ENCODE data around the gene GPR137.

GRCh38 chr11:64275031-64275800 is 10.4 kb upstream of the GPR137 start:
- TF ChIP-seq, protein P1, sequence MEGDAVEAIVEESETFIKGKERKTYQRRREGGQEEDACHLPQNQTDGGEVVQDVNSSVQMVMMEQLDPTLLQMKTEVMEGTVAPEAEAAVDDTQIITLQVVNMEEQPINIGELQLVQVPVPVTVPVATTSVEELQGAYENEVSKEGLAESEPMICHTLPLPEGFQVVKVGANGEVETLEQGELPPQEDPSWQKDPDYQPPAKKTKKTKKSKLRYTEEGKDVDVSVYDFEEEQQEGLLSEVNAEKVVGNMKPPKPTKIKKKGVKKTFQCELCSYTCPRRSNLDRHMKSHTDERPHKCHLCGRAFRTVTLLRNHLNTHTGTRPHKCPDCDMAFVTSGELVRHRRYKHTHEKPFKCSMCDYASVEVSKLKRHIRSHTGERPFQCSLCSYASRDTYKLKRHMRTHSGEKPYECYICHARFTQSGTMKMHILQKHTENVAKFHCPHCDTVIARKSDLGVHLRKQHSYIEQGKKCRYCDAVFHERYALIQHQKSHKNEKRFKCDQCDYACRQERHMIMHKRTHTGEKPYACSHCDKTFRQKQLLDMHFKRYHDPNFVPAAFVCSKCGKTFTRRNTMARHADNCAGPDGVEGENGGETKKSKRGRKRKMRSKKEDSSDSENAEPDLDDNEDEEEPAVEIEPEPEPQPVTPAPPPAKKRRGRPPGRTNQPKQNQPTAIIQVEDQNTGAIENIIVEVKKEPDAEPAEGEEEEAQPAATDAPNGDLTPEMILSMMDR (IDR thresholded peaks at IDR 0.05; ENCODE audit: poor library complexity) = no peak
- TF ChIP-seq EZH2 (IDR thresholded peaks at IDR 0.05; ENCODE audit: borderline replicate concordance) = no peak
- TF ChIP-seq EZH2phosphoT487 (IDR thresholded peaks at IDR 0.05; ENCODE audit: low read depth, severe bottlenecking, unreplicated experiment) = no peak

All from hepatocyte (in vitro differentiated cells).